ENCODE measurements around the gene HHATL.

HHATL gene, protein sequence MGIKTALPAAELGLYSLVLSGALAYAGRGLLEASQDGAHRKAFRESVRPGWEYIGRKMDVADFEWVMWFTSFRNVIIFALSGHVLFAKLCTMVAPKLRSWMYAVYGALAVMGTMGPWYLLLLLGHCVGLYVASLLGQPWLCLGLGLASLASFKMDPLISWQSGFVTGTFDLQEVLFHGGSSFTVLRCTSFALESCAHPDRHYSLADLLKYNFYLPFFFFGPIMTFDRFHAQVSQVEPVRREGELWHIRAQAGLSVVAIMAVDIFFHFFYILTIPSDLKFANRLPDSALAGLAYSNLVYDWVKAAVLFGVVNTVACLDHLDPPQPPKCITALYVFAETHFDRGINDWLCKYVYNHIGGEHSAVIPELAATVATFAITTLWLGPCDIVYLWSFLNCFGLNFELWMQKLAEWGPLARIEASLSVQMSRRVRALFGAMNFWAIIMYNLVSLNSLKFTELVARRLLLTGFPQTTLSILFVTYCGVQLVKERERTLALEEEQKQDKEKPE

DNA sequence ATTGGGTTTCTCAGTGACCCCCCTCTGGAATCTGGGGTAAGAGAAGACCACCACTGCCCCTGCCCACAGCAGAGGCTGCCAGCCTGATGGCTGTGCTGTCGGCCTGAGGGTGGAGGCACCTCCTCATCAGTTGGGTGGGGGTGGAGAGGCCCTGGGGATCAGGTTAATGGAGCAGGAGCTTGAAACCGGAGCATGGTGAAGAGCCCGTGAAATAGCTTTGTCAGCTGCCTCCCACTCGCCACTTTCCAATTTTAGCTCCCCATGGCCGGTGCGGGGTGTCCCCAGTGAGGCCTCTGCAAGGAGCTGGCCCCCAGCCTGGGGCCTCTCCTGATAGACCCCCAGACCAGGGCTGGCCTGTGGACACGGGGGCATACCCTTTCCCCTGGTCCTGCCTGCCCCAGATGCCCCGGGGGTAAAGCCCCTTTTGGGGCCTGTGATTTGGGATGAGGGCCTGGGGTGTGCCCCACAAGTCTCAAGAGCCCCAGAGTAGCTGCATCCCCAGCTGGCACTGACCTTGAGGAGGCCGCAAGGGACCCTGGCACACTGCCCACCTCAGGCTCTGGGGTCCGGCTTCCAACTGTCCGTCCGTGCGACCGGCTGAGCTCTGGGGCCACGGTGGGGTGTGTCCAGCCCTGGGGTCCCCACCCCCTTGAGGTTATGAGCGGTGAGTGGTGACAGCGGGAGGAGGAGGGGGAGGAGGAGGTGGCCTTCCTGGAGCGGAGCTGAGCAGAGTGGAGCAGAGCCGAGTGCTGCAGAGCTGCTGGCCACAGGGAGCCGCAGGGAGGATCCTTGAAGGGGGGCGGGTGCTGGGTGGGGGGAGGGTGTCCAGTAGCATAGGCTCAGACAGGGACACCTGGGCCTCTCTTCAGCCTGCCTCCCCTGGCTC, at the start of gene HHATL:
HHATL (minus strand) TSS at position 733 of the 886 bp plus-strand sequence. CDS start 1,972 bp downstream, outside the sequence.
- no peak for TF ChIP-seq RAD21 (IDR thresholded peaks at IDR 0.05; ENCODE audit: low read depth)
- TF ChIP-seq CEBPB (IDR thresholded peaks at IDR 0.05) = no peak
- no peak for TF ChIP-seq EP300 (IDR thresholded peaks at IDR 0.05; ENCODE audit: borderline replicate concordance)
- TF ChIP-seq TCF12 (IDR thresholded peaks at IDR 0.05; ENCODE audit: low read depth) = no peak
- TF ChIP-seq YY1 (IDR thresholded peaks at IDR 0.05; ENCODE audit: low read depth) = no peak
- no peak for TF ChIP-seq ZBTB7A (IDR thresholded peaks at IDR 0.05; ENCODE audit: low read depth)
- TF ChIP-seq TEAD4 (IDR thresholded peaks at IDR 0.05) = no peak
- TF ChIP-seq EGR1 (IDR thresholded peaks at IDR 0.05) = no peak
- TF ChIP-seq, protein P1, sequence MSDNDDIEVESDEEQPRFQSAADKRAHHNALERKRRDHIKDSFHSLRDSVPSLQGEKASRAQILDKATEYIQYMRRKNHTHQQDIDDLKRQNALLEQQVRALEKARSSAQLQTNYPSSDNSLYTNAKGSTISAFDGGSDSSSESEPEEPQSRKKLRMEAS (IDR thresholded peaks at IDR 0.05) = no peak
- no peak for TF ChIP-seq CREB1 (IDR thresholded peaks at IDR 0.05; ENCODE audit: low read depth)
- TF ChIP-seq, protein P2, sequence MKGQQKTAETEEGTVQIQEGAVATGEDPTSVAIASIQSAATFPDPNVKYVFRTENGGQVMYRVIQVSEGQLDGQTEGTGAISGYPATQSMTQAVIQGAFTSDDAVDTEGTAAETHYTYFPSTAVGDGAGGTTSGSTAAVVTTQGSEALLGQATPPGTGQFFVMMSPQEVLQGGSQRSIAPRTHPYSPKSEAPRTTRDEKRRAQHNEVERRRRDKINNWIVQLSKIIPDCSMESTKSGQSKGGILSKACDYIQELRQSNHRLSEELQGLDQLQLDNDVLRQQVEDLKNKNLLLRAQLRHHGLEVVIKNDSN (IDR thresholded peaks at IDR 0.05) = no peak
- TF ChIP-seq, protein P3, sequence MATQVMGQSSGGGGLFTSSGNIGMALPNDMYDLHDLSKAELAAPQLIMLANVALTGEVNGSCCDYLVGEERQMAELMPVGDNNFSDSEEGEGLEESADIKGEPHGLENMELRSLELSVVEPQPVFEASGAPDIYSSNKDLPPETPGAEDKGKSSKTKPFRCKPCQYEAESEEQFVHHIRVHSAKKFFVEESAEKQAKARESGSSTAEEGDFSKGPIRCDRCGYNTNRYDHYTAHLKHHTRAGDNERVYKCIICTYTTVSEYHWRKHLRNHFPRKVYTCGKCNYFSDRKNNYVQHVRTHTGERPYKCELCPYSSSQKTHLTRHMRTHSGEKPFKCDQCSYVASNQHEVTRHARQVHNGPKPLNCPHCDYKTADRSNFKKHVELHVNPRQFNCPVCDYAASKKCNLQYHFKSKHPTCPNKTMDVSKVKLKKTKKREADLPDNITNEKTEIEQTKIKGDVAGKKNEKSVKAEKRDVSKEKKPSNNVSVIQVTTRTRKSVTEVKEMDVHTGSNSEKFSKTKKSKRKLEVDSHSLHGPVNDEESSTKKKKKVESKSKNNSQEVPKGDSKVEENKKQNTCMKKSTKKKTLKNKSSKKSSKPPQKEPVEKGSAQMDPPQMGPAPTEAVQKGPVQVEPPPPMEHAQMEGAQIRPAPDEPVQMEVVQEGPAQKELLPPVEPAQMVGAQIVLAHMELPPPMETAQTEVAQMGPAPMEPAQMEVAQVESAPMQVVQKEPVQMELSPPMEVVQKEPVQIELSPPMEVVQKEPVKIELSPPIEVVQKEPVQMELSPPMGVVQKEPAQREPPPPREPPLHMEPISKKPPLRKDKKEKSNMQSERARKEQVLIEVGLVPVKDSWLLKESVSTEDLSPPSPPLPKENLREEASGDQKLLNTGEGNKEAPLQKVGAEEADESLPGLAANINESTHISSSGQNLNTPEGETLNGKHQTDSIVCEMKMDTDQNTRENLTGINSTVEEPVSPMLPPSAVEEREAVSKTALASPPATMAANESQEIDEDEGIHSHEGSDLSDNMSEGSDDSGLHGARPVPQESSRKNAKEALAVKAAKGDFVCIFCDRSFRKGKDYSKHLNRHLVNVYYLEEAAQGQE (IDR thresholded peaks at IDR 0.05; ENCODE audit: low read depth) = no peak
- TF ChIP-seq FOXM1 (IDR thresholded peaks at IDR 0.05; ENCODE audit: borderline replicate concordance, low read depth) = no peak
- no peak for TF ChIP-seq TAF1 (IDR thresholded peaks at IDR 0.05; ENCODE audit: low read depth)
- no peak for TF ChIP-seq NFIC (IDR thresholded peaks at IDR 0.05)

DNA sequence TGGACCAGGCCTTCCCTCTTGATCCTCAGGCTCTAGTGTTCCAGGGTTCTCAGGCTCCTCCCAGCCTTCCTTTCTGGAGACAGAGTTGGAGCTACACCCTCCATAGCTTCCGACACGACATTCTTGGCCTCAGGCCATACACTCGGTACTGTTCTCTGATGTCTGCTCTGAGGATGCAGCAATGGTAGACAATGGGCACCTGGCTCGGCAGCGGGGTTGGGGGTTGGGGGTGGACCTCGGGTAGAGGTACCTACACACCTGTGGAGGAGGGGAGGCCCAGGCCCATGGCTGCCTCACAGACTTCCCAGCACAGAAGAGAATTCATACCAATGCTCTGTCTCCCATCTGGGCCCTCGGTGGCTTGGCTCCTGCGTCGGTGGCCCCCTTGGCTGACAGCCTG, 49.0 kb upstream of the HHATL start:
- TF ChIP-seq YY1 (IDR thresholded peaks at IDR 0.05; ENCODE audit: low read depth) (no peak), EP300 (IDR thresholded peaks at IDR 0.05; ENCODE audit: borderline replicate concordance) (no peak), TAF1 (IDR thresholded peaks at IDR 0.05; ENCODE audit: low read depth) (no peak), NFIC (IDR thresholded peaks at IDR 0.05) (no peak), ZBTB7A (IDR thresholded peaks at IDR 0.05; ENCODE audit: low read depth) (no peak)

DNA sequence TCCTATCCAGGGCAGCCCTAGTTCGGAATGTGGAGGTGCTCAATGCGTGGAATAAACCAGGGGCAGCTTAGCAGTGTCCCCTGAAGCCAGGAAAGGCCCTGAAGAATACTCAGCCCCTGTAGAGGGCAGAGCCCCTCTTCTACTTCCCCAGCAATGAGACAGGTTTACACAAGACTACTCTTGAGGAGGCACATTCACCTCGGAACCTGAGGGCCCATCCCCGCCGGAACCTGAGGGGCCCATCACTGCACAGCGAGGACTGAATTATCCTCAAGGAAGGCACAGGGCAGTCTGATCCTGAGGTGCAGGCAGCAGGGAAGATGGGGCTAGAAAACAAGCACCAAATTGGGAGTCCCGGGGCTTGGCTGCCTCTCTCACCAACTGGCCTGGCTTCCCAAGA, 48.2 kb upstream of the HHATL start:
- TF ChIP-seq YY1 (IDR thresholded peaks at IDR 0.05; ENCODE audit: low read depth) (no peak), CEBPB (IDR thresholded peaks at IDR 0.05) (no peak), NFIC (IDR thresholded peaks at IDR 0.05) (no peak), TEAD4 (IDR thresholded peaks at IDR 0.05) (no peak), CREB1 (IDR thresholded peaks at IDR 0.05; ENCODE audit: low read depth) (no peak), TCF12 (IDR thresholded peaks at IDR 0.05; ENCODE audit: low read depth) (no peak), EP300 (IDR thresholded peaks at IDR 0.05; ENCODE audit: borderline replicate concordance) (no peak), EGR1 (IDR thresholded peaks at IDR 0.05) (no peak), RAD21 (IDR thresholded peaks at IDR 0.05; ENCODE audit: low read depth) (no peak), FOXM1 (IDR thresholded peaks at IDR 0.05; ENCODE audit: borderline replicate concordance, low read depth) (no peak), TAF1 (IDR thresholded peaks at IDR 0.05; ENCODE audit: low read depth) (no peak), ZBTB7A (IDR thresholded peaks at IDR 0.05; ENCODE audit: low read depth) (no peak)
- TF ChIP-seq, protein P3 (IDR thresholded peaks at IDR 0.05; ENCODE audit: low read depth) = no peak
- TF ChIP-seq, protein P2 (IDR thresholded peaks at IDR 0.05) = no peak
- TF ChIP-seq, protein P1 (IDR thresholded peaks at IDR 0.05) = no peak

DNA sequence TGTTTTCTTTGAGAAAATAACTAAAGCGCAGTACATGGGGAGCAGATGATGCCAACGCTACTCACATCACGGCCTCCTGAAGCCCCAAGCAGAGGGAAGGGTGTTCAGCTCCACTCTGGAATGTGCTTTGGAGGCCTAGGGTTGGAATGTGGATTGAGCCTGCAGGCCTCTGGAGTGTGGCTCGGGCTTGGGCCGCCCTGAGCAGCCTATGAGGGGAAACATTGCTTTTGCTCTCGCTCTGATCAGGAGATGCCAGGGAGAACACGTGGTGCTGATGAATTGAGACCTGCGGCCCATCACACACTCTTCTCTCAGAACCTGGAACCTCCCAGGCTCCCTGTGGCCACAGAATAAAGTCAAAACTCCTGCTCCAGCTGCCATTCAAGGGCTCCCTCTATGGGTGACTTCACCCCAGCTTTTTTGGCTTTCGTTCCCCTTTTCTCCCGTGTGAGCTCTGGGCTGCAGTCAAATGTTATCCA, 47.2 kb upstream of the HHATL start:
- peak; percentile 53 for TF ChIP-seq RAD21 (IDR thresholded peaks at IDR 0.05; ENCODE audit: low read depth)
- TF ChIP-seq TAF1 (IDR thresholded peaks at IDR 0.05; ENCODE audit: low read depth) = no peak

All from Ishikawa (cell line).